ENCODE results near the gene MPP2.

GRCh38 chr17:43907425-43907981 is at the start of gene MPP2:
- TF ChIP-seq CTCF (IDR thresholded peaks at IDR 0.05; ENCODE audit: low read length) (no peak), EZH2 (optimal IDR thresholded peaks at IDR 0.05; ENCODE audit: low read depth, low read length) (no peak)

All from MM.1S (cell line).